GM23338 (cell line): ENCODE data around the gene SOX11. TPM values are rescaled to one million over a fixed set of nuclear protein-coding genes. Genes with fewer than 3 reads are reported as not detected.

Source experiments
- ATAC-seq: fragments of 200-7000 bp; cut with Tn5 transposase; 3 replicates; pipeline ENCODE4 v1.9.1; 2020
- DNase-seq: peaks from one replicate; pipeline ENCODE4 v3.0.0-alpha.2; 2015; ENCODE audit warnings: low spot score
- H2AFZ ChIP-seq: fragments of 200-600 bp; sonication (generic); 2 replicates; pipeline ENCODE4 v1.8.0; 2016; ENCODE audit warnings: antibody characterized with exemption, mild to moderate bottlenecking, moderate library complexity
- H3F3A ChIP-seq: fragments of 200-600 bp; sonication (generic); replicated peaks from 2 replicates; pipeline ENCODE4 v1.8.0; 2017; ENCODE audit warnings: antibody characterized with exemption, mixed run types, low read depth
- H3K27ac ChIP-seq: fragments of 200-600 bp; sonication (generic); 2 replicates; pipeline ENCODE4 v1.6.1; 2016; ENCODE audit warnings: low read depth
- H3K27me3 ChIP-seq: fragments of 200-600 bp; sonication (generic); 2 replicates; pipeline ENCODE4 v1.8.0; 2016; ENCODE audit warnings: mild to moderate bottlenecking, mixed run types, moderate library complexity; ENCODE audit not compliant: insufficient read depth
- H3K36me3 ChIP-seq: fragments of 200-600 bp; sonication (generic); 2 replicates; pipeline ENCODE4 v1.8.0; 2016; ENCODE audit warnings: mild to moderate bottlenecking; ENCODE audit not compliant: insufficient read depth
- H3K4me1 ChIP-seq: fragments of 200-600 bp; sonication (generic); 2 replicates; pipeline ENCODE4 v1.8.0; 2016; ENCODE audit warnings: mild to moderate bottlenecking, moderate library complexity; ENCODE audit not compliant: insufficient read depth
- H3K4me2 ChIP-seq: fragments of 200-600 bp; sonication (generic); 2 replicates; pipeline ENCODE4 v1.7.1; 2017; ENCODE audit warnings: mixed run types
- H3K4me3 ChIP-seq: fragments of 200-600 bp; sonication (generic); 2 replicates; pipeline ENCODE4 v1.6.1; 2016; ENCODE audit warnings: mixed run types
- H3K79me2 ChIP-seq: fragments of 200-600 bp; sonication (generic); replicated peaks from 2 replicates; pipeline ENCODE4 v1.8.0; 2017; ENCODE audit warnings: mild to moderate bottlenecking; ENCODE audit not compliant: insufficient read depth
- H3K9me2 ChIP-seq: fragments of 200-600 bp; sonication (generic); 2 replicates; pipeline ENCODE4 v1.8.0; 2017; ENCODE audit not compliant: insufficient read depth
- H4K20me1 ChIP-seq: fragments of 200-600 bp; sonication (generic); replicated peaks from 2 replicates; pipeline ENCODE4 v1.8.0; 2017; ENCODE audit warnings: mild to moderate bottlenecking; ENCODE audit not compliant: insufficient read depth
- H3K27ac Mint-ChIP-seq: 2 replicates; pipeline ENCODE4 v1.8.0; 2020; ENCODE audit warnings: inconsistent platforms, mild to moderate bottlenecking, moderate library complexity, mixed read lengths
- H3K27me3 Mint-ChIP-seq: 3 replicates; pipeline ENCODE4 v1.8.0; 2022; ENCODE audit warnings: low read depth, mild to moderate bottlenecking, moderate library complexity, mixed read lengths, inconsistent platforms; ENCODE audit not compliant: insufficient read depth, poor library complexity
- H3K36me3 Mint-ChIP-seq: 3 replicates; pipeline ENCODE4 v1.8.0; 2021; ENCODE audit warnings: low read depth, mild to moderate bottlenecking, inconsistent platforms, moderate library complexity, mixed read lengths
- H3K4me1 Mint-ChIP-seq: 3 replicates; pipeline ENCODE4 v1.8.0; 2020; ENCODE audit warnings: mild to moderate bottlenecking, inconsistent platforms, mixed read lengths
- H3K4me3 Mint-ChIP-seq: 3 replicates; pipeline ENCODE4 v1.8.0; 2021; ENCODE audit warnings: moderate library complexity, mild to moderate bottlenecking, inconsistent platforms, mixed read lengths
- H3K9me3 Mint-ChIP-seq: 3 replicates; pipeline ENCODE4 v1.8.0; 2020; ENCODE audit warnings: moderate library complexity, mild to moderate bottlenecking, inconsistent platforms, mixed read lengths
- EZH2 ChIP-seq: fragments of 200-600 bp; sonication (generic); IDR thresholded peaks from one replicate; pipeline ENCODE4 v1.8.0; 2017; ENCODE audit warnings: antibody characterized with exemption, mild to moderate bottlenecking, low read depth; ENCODE audit not compliant: unreplicated experiment
- EZH2phosphoT487 ChIP-seq: fragments of 200-600 bp; sonication (generic); IDR thresholded peaks from one replicate; pipeline ENCODE4 v1.8.1; 2018; ENCODE audit warnings: antibody characterized with exemption; ENCODE audit not compliant: unreplicated experiment
- JUNB ChIP-seq: IDR thresholded peaks from one replicate; pipeline ENCODE4 v1.6.1; 2016; ENCODE audit warnings: antibody characterized with exemption; ENCODE audit not compliant: unreplicated experiment
- NANOG ChIP-seq: IDR thresholded peaks from 2 replicates; pipeline ENCODE4 v1.6.1; 2016; ENCODE audit warnings: antibody characterized with exemption, borderline replicate concordance
- POLR2AphosphoS5 ChIP-seq: IDR thresholded peaks from 2 replicates; pipeline ENCODE4 v1.6.1; 2016; ENCODE audit warnings: antibody characterized with exemption, low read depth
- STAT1 ChIP-seq: IDR thresholded peaks from one replicate; pipeline ENCODE4 v1.6.1; 2016; ENCODE audit warnings: antibody characterized with exemption; ENCODE audit not compliant: unreplicated experiment
- ZNF114 ChIP-seq: fragments of 250-450 bp; sonication (Bioruptor Pico); IDR thresholded peaks from 2 replicates; pipeline ENCODE4 v1.5.0; 2020; ENCODE audit warnings: mild to moderate bottlenecking, moderate library complexity
- ZNF331 ChIP-seq: fragments of 250-450 bp; sonication (Bioruptor Pico); IDR thresholded peaks from 2 replicates; pipeline ENCODE4 v1.5.0; 2020; ENCODE audit warnings: low read depth, mild to moderate bottlenecking, moderate library complexity
- polyA plus RNA-seq: library from polyadenylated mRNA; unstranded; fragments of >200 nt; fragmentation: Nextera tagmentation; extraction: Ambion mirVana; gene quantifications from 2 replicates; pipeline ENCODE4 v1.2.1, GENCODE V29; 2016
- total RNA-seq: library from RNA; depleted of rRNA; stranded (reverse); fragments of >200 nt; shearing (Covaris generic); gene quantifications from 2 replicates; pipeline ENCODE4 v1.2.3, GENCODE V29; 2014
- TF ChIP-seq, protein P1 (sequence below): fragments of 250-450 bp; sonication (Bioruptor Pico); IDR thresholded peaks from 2 replicates; pipeline ENCODE4 v1.5.0; 2020; ENCODE audit warnings: mild to moderate bottlenecking, moderate library complexity
- TF ChIP-seq, protein P2 (sequence below): IDR thresholded peaks from 2 replicates; pipeline ENCODE4 v1.6.1; 2016; ENCODE audit warnings: antibody characterized with exemption
- TF ChIP-seq, protein P3 (sequence below), 2 experiments: fragments of 200-600 bp in 1 of 2; sonication (generic) in 1 of 2; conservative IDR thresholded peaks; 2 replicates each; pipeline versions ENCODE4 v1.5.1 to v1.6.1; 2016 to 2017; ENCODE audit warnings: antibody characterized with exemption in 2 of 2, low read depth in 2 of 2, mild to moderate bottlenecking in 2 of 2, moderate library complexity in 1 of 2

The SOX11 gene
- total and polyA plus RNA-seq, 2 experiments from 2014 or later = 26.5 to 33.2 TPM

- H4K20me1 ChIP-seq = no peaks in the 10 kb centered on the region; the same call in 1 of the 2 replicates
- 0 out of 3 replicates have a peak, but pooled peaks cover 4% of the 10 kb centered on the region for H3K36me3 Mint-ChIP-seq
- H3K9me3 Mint-ChIP-seq = no peaks in the 10 kb centered on the region; the same call in 1 of the 3 replicates
These were observed 8.7 kb upstream of the SOX11 start for GRCh38 chr2:5683471-5683870.

DNA sequence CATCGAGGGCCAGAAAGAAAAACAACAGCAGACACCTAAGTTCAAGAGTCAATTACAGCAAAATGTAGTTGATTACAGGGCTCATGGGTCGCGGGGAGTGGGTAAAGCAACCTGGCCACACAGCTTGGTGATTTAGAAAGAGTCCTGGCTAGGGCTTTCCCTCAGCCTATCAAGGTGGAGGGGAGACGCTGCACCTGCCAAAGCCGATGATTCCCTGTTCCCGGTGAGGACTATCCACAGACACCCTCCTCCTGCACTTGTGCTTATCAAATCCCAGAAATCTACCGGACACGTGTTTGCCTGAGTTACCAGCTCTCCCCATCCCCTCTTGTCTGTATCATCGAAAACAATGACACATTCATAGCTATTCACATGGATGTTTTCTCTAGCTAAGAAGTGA is 7.0 kb upstream of the SOX11 start:
- DNase-seq (no peak), ATAC-seq (no peak; the same call in 1 of the 3 replicates)
- peaks cover 5% of the 10 kb centered on the region for H3K27me3 Mint-ChIP-seq
- Histone ChIP-seq H3K27me3 (peaks cover 17% of the 10 kb centered on the region; the same call in 1 of the 2 replicates), H2AFZ (no peak overlapping the region), H3K36me3 (no peaks in the 10 kb centered on the region), H3K4me3 (no peak overlapping the region), H3K27ac (no peak overlapping the region), H3K79me2 (no peaks in the 10 kb centered on the region), H3K4me2 (no peak overlapping the region; the same call in 1 of the 2 replicates), H3F3A (no peaks in the 10 kb centered on the region), H4K20me1 (no peaks in the 10 kb centered on the region; the same call in 1 of the 2 replicates), H3K9me2 (peaks cover 7% of the 10 kb centered on the region), H3K4me1 (peaks cover 4% of the 10 kb centered on the region; the same call in 1 of the 2 replicates)
- H3K9me3 Mint-ChIP-seq = no peaks in the 10 kb centered on the region; the same call in 1 of the 3 replicates
- H3K4me1 Mint-ChIP-seq = peaks cover 14% of the 10 kb centered on the region; the same call in 2 of the 3 replicates
- H3K27ac Mint-ChIP-seq = no peak overlapping the region
- no peak overlapping the region for H3K4me3 Mint-ChIP-seq
- 0 out of 3 replicates have a peak, but pooled peaks cover 4% of the 10 kb centered on the region for H3K36me3 Mint-ChIP-seq
- TF ChIP-seq, protein P1, sequence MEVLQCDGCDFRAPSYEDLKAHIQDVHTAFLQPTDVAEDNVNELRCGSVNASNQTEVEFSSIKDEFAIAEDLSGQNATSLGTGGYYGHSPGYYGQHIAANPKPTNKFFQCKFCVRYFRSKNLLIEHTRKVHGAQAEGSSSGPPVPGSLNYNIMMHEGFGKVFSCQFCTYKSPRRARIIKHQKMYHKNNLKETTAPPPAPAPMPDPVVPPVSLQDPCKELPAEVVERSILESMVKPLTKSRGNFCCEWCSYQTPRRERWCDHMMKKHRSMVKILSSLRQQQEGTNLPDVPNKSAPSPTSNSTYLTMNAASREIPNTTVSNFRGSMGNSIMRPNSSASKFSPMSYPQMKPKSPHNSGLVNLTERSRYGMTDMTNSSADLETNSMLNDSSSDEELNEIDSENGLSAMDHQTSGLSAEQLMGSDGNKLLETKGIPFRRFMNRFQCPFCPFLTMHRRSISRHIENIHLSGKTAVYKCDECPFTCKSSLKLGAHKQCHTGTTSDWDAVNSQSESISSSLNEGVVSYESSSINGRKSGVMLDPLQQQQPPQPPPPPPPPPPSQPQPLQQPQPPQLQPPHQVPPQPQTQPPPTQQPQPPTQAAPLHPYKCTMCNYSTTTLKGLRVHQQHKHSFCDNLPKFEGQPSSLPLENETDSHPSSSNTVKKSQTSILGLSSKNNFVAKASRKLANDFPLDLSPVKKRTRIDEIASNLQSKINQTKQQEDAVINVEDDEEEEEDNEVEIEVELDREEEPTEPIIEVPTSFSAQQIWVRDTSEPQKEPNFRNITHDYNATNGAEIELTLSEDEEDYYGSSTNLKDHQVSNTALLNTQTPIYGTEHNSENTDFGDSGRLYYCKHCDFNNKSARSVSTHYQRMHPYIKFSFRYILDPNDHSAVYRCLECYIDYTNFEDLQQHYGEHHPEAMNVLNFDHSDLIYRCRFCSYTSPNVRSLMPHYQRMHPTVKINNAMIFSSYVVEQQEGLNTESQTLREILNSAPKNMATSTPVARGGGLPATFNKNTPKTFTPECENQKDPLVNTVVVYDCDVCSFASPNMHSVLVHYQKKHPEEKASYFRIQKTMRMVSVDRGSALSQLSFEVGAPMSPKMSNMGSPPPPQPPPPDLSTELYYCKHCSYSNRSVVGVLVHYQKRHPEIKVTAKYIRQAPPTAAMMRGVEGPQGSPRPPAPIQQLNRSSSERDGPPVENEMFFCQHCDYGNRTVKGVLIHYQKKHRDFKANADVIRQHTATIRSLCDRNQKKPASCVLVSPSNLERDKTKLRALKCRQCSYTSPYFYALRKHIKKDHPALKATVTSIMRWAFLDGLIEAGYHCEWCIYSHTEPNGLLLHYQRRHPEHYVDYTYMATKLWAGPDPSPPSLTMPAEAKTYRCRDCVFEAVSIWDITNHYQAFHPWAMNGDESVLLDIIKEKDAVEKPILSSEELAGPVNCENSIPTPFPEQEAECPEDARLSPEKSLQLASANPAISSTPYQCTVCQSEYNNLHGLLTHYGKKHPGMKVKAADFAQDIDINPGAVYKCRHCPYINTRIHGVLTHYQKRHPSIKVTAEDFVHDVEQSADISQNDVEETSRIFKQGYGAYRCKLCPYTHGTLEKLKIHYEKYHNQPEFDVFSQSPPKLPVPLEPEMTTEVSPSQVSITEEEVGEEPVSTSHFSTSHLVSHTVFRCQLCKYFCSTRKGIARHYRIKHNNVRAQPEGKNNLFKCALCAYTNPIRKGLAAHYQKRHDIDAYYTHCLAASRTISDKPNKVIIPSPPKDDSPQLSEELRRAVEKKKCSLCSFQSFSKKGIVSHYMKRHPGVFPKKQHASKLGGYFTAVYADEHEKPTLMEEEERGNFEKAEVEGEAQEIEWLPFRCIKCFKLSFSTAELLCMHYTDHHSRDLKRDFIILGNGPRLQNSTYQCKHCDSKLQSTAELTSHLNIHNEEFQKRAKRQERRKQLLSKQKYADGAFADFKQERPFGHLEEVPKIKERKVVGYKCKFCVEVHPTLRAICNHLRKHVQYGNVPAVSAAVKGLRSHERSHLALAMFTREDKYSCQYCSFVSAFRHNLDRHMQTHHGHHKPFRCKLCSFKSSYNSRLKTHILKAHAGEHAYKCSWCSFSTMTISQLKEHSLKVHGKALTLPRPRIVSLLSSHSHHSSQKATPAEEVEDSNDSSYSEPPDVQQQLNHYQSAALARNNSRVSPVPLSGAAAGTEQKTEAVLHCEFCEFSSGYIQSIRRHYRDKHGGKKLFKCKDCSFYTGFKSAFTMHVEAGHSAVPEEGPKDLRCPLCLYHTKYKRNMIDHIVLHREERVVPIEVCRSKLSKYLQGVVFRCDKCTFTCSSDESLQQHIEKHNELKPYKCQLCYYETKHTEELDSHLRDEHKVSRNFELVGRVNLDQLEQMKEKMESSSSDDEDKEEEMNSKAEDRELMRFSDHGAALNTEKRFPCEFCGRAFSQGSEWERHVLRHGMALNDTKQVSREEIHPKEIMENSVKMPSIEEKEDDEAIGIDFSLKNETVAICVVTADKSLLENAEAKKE = no peak
- TF ChIP-seq JUNB (no peak), EZH2 (no peak), EZH2phosphoT487 (no peak), POLR2AphosphoS5 (no peak), ZNF331 (no peak), STAT1 (no peak), ZNF114 (CRISPR knock-in tag) (no peak), NANOG (no peak)
- TF ChIP-seq, protein P2, sequence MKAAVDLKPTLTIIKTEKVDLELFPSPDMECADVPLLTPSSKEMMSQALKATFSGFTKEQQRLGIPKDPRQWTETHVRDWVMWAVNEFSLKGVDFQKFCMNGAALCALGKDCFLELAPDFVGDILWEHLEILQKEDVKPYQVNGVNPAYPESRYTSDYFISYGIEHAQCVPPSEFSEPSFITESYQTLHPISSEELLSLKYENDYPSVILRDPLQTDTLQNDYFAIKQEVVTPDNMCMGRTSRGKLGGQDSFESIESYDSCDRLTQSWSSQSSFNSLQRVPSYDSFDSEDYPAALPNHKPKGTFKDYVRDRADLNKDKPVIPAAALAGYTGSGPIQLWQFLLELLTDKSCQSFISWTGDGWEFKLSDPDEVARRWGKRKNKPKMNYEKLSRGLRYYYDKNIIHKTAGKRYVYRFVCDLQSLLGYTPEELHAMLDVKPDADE = no peak

More at GRCh38 chr2:5683471-5683870, 8.7 kb upstream of the SOX11 start:
- ATAC-seq (no peak), DNase-seq (no peak)
- H3K9me2 ChIP-seq = peaks cover 7% of the 10 kb centered on the region
- H3K4me1 ChIP-seq = no peaks in the 10 kb centered on the region
- H3K27me3 ChIP-seq = no peaks in the 10 kb centered on the region
- no peak overlapping the region for H3K4me3 ChIP-seq
- no peak overlapping the region for H3K27ac ChIP-seq
- Mint-ChIP-seq H3K4me1 (peaks cover 8% of the 10 kb centered on the region; the same call in 2 of the 3 replicates), H3K27me3 (peaks cover 5% of the 10 kb centered on the region), H3K27ac (no peak overlapping the region), H3K4me3 (no peak overlapping the region)
- no peak overlapping the region for H3K4me2 ChIP-seq
- H2AFZ ChIP-seq = no peak overlapping the region
- H3K79me2 ChIP-seq = no peaks in the 10 kb centered on the region
- H3F3A ChIP-seq = no peaks in the 10 kb centered on the region
- no peaks in the 10 kb centered on the region for H3K36me3 ChIP-seq
- TF ChIP-seq, protein P3, sequence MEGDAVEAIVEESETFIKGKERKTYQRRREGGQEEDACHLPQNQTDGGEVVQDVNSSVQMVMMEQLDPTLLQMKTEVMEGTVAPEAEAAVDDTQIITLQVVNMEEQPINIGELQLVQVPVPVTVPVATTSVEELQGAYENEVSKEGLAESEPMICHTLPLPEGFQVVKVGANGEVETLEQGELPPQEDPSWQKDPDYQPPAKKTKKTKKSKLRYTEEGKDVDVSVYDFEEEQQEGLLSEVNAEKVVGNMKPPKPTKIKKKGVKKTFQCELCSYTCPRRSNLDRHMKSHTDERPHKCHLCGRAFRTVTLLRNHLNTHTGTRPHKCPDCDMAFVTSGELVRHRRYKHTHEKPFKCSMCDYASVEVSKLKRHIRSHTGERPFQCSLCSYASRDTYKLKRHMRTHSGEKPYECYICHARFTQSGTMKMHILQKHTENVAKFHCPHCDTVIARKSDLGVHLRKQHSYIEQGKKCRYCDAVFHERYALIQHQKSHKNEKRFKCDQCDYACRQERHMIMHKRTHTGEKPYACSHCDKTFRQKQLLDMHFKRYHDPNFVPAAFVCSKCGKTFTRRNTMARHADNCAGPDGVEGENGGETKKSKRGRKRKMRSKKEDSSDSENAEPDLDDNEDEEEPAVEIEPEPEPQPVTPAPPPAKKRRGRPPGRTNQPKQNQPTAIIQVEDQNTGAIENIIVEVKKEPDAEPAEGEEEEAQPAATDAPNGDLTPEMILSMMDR (conservative IDR thresholded peaks at IDR 0.05; ENCODE audit: low read depth in 2 of 2) = no peak
